ENCODE data around the gene SLC22A6.

DNA sequence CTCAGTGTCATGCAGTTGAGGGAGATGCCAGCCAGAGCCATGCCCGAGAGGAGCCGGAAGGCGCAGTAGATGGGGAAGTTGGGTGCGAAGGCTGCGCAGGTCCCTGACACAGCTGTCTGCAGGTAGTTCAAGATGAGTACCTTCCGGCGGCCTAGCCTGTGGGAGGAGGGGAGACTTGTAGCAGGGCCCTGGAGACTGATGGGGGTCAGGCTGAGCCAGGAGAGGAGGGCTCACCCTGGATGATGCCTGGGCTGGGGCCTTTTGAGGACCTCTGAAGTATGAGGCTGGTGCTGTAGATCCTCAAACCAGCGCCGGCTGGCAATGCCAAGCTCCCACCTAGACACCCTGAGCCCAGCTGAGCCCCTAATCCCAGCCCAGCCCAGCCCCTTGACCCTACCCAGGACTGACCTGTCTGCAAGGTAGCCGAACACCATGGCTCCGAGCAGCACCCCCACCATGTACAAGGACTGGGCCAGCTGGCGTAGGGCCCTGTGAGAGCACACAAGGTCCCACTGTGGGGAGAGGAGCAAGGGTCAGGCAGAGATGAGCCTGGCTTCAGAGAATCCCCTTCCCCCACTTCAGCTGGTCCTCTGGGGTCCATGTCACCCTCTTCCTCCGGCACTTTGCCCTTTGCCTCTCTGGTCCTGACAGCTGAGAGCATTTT is 1.1 kb downstream of the SLC22A6 start:
- TF ChIP-seq, protein P1, sequence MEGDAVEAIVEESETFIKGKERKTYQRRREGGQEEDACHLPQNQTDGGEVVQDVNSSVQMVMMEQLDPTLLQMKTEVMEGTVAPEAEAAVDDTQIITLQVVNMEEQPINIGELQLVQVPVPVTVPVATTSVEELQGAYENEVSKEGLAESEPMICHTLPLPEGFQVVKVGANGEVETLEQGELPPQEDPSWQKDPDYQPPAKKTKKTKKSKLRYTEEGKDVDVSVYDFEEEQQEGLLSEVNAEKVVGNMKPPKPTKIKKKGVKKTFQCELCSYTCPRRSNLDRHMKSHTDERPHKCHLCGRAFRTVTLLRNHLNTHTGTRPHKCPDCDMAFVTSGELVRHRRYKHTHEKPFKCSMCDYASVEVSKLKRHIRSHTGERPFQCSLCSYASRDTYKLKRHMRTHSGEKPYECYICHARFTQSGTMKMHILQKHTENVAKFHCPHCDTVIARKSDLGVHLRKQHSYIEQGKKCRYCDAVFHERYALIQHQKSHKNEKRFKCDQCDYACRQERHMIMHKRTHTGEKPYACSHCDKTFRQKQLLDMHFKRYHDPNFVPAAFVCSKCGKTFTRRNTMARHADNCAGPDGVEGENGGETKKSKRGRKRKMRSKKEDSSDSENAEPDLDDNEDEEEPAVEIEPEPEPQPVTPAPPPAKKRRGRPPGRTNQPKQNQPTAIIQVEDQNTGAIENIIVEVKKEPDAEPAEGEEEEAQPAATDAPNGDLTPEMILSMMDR (IDR thresholded peaks at IDR 0.05; ENCODE audit: low read length), result no peak
- TF ChIP-seq EZH2 (optimal IDR thresholded peaks at IDR 0.05; ENCODE audit: low read depth, low read length) (no peak), EZH2phosphoT487 (IDR thresholded peaks at IDR 0.05; ENCODE audit: low read length) (no peak)

Data from MM.1S (cell line).